Astrocyte (in vitro differentiated cells and primary cell): ENCODE results near the gene AMH. TPM values are rescaled to one million over a fixed set of nuclear protein-coding genes. Genes with fewer than 3 reads are reported as not detected.

Experiments used
- DNase-seq: peaks from one replicate; pipeline ENCODE4 v3.0.0-alpha.2; 2010; ENCODE audit warnings: low read depth
- FAIRE-seq: peaks from 2 replicates; lab custom pipeline; 2011; peaks lifted over from hg19 to GRCh38; lab: Jason Lieb, UNC
- H2AFZ ChIP-seq: 2 replicates; pipeline ENCODE4 v1.6.0; 2012; ENCODE audit warnings: low read depth, low read length, inconsistent platforms
- H3K27ac ChIP-seq: 2 replicates; pipeline ENCODE4 v1.5.1; 2011; ENCODE audit warnings: low read depth, low read length, inconsistent platforms
- H3K27me3 ChIP-seq: 2 replicates; pipeline ENCODE4 v1.6.0; 2011; ENCODE audit warnings: low read length, inconsistent platforms; ENCODE audit not compliant: insufficient read depth
- H3K36me3 ChIP-seq: 2 replicates; pipeline ENCODE4 v1.5.1; 2011; ENCODE audit warnings: low read length, inconsistent platforms; ENCODE audit not compliant: insufficient read depth
- H3K4me1 ChIP-seq: 2 replicates; pipeline ENCODE4 v1.5.1; 2011; ENCODE audit warnings: low read length, inconsistent platforms; ENCODE audit not compliant: insufficient read depth
- H3K4me2 ChIP-seq: 2 replicates; pipeline ENCODE4 v1.6.0; 2012; ENCODE audit warnings: low read length, inconsistent platforms
- H3K4me3 ChIP-seq: 2 replicates; pipeline ENCODE4 v1.5.1; 2011; ENCODE audit warnings: low read depth, mild to moderate bottlenecking, low read length, inconsistent platforms; ENCODE audit not compliant: insufficient read depth
- H3K79me2 ChIP-seq: 2 replicates; pipeline ENCODE4 v1.6.0; 2012; ENCODE audit warnings: mild to moderate bottlenecking, low read length, inconsistent platforms; ENCODE audit not compliant: insufficient read depth
- H3K9ac ChIP-seq: 2 replicates; pipeline ENCODE4 v1.6.0; 2012; ENCODE audit warnings: mild to moderate bottlenecking, low read length, inconsistent platforms
- H3K9me3 ChIP-seq: 2 replicates; pipeline ENCODE4 v1.5.1; 2012; ENCODE audit warnings: low read depth, mild to moderate bottlenecking, low read length, inconsistent platforms; ENCODE audit not compliant: insufficient read depth
- H4K20me1 ChIP-seq: 2 replicates; pipeline ENCODE4 v1.6.0; 2012; ENCODE audit warnings: low read length, inconsistent platforms; ENCODE audit not compliant: insufficient read depth
- H3K27ac Mint-ChIP-seq: one replicate; pipeline ENCODE4 v1.8.0; 2021; ENCODE audit warnings: mild to moderate bottlenecking, mixed read lengths; ENCODE audit not compliant: unreplicated experiment
- H3K27me3 Mint-ChIP-seq: one replicate; pipeline ENCODE4 v1.8.0; 2021; ENCODE audit warnings: low read depth, mixed read lengths; ENCODE audit not compliant: unreplicated experiment
- H3K36me3 Mint-ChIP-seq: one replicate; pipeline ENCODE4 v1.8.0; 2021; ENCODE audit warnings: low read depth, mixed read lengths; ENCODE audit not compliant: unreplicated experiment
- H3K4me1 Mint-ChIP-seq: one replicate; pipeline ENCODE4 v1.8.0; 2021; ENCODE audit warnings: low read depth, mixed read lengths; ENCODE audit not compliant: unreplicated experiment
- H3K4me3 Mint-ChIP-seq: one replicate; pipeline ENCODE4 v1.8.0; 2021; ENCODE audit warnings: mild to moderate bottlenecking, moderate library complexity, mixed read lengths; ENCODE audit not compliant: unreplicated experiment
- H3K9me3 Mint-ChIP-seq: one replicate; pipeline ENCODE4 v1.8.0; 2021; ENCODE audit warnings: mild to moderate bottlenecking, mixed read lengths; ENCODE audit not compliant: unreplicated experiment
- CTCF ChIP-seq: IDR thresholded peaks from 2 replicates; pipeline ENCODE4 v1.5.1; 2011; ENCODE audit warnings: low read depth, mild to moderate bottlenecking, inconsistent platforms, low read length, moderate library complexity; ENCODE audit not compliant: insufficient read depth
- EZH2 ChIP-seq: IDR thresholded peaks from 2 replicates; pipeline ENCODE4 v1.6.1; 2012; ENCODE audit warnings: mild to moderate bottlenecking, low read length, inconsistent platforms; ENCODE audit not compliant: insufficient read depth
- total RNA-seq: library from RNA; stranded (reverse); gene quantifications from 2 replicates; pipeline ENCODE4 v1.2.1, GENCODE V29; 2021

AMH gene
- total RNA-seq, 1 donor from 2014 or later: 4.6 TPM

GRCh38 chr19:2276429-2276986 lies 27.4 kb downstream of the AMH start:
- TF ChIP-seq CTCF: no peak
- Histone ChIP-seq H3K9ac (no peak overlapping the region), H3K27me3 (no peaks in the 10 kb centered on the region), H3K4me1 (peaks cover 21% of the 10 kb centered on the region), H3K27ac (no peak overlapping the region), H3K4me3 (no peak overlapping the region), H4K20me1 (peaks cover 51% of the 10 kb centered on the region), H3K9me3 (no peaks in the 10 kb centered on the region), H3K4me2 (no peak overlapping the region), H3K36me3 (peaks cover 3% of the 10 kb centered on the region), H2AFZ (no peak overlapping the region), H3K79me2 (peaks cover 41% of the 10 kb centered on the region)
- H3K36me3 Mint-ChIP-seq: peaks cover 11% of the 10 kb centered on the region
- H3K27me3 Mint-ChIP-seq: no peaks in the 10 kb centered on the region
- no peaks in the 10 kb centered on the region for H3K9me3 Mint-ChIP-seq
- peaks cover 14% of the 10 kb centered on the region for H3K4me1 Mint-ChIP-seq
- H3K27ac Mint-ChIP-seq: no peak overlapping the region
- FAIRE-seq (no peak), DNase-seq (no peak)
- no peak overlapping the region for H3K4me3 Mint-ChIP-seq

- Histone ChIP-seq H3K4me2 (no peak overlapping the region), H3K9ac (no peak overlapping the region), H3K4me3 (no peak overlapping the region), H3K36me3 (peaks cover 3% of the 10 kb centered on the region), H3K27me3 (no peaks in the 10 kb centered on the region), H3K79me2 (peaks cover 34% of the 10 kb centered on the region), H3K27ac (no peak overlapping the region), H3K9me3 (no peaks in the 10 kb centered on the region), H4K20me1 (peaks cover 48% of the 10 kb centered on the region), H2AFZ (no peak overlapping the region), H3K4me1 (peaks cover 22% of the 10 kb centered on the region)
- H3K9me3 Mint-ChIP-seq: no peaks in the 10 kb centered on the region
- no peak for TF ChIP-seq CTCF
- TF ChIP-seq EZH2: no peak
- H3K36me3 Mint-ChIP-seq: peaks cover 8% of the 10 kb centered on the region
- FAIRE-seq (no peak), DNase-seq (no peak)
- H3K4me3 Mint-ChIP-seq: no peak overlapping the region
- H3K27me3 Mint-ChIP-seq: no peaks in the 10 kb centered on the region
- H3K27ac Mint-ChIP-seq: no peak overlapping the region
- peaks cover 13% of the 10 kb centered on the region for H3K4me1 Mint-ChIP-seq
Measured at GRCh38 chr19:2277138-2277537, 28.0 kb downstream of the AMH start.

- no peak overlapping the region for H3K9ac ChIP-seq
- no peaks in the 10 kb centered on the region for H3K9me3 ChIP-seq
- no peaks in the 10 kb centered on the region for H3K36me3 ChIP-seq
- peaks cover 34% of the 10 kb centered on the region for H4K20me1 ChIP-seq
- Mint-ChIP-seq H3K4me3 (no peak overlapping the region), H3K36me3 (peaks cover 8% of the 10 kb centered on the region), H3K27me3 (peaks cover 5% of the 10 kb centered on the region), H3K9me3 (no peaks in the 10 kb centered on the region), H3K4me1 (peaks cover 13% of the 10 kb centered on the region), H3K27ac (no peak overlapping the region)
- H2AFZ ChIP-seq: no peak overlapping the region
- no peaks in the 10 kb centered on the region for H3K27me3 ChIP-seq
- DNase-seq (no peak), FAIRE-seq (no peak)
- no peak overlapping the region for H3K4me2 ChIP-seq
- H3K79me2 ChIP-seq: peaks cover 20% of the 10 kb centered on the region
- H3K27ac ChIP-seq: no peak overlapping the region
- peaks cover 13% of the 10 kb centered on the region for H3K4me1 ChIP-seq
- H3K4me3 ChIP-seq: no peak overlapping the region
- TF ChIP-seq EZH2 (no peak), CTCF (no peak)
Measured at GRCh38 chr19:2278459-2279158, 29.5 kb downstream of the AMH start.
